Parathyroid adenoma (tissue), 2 donors: ENCODE data around the gene SIGLEC1.
A peak's percentile ranks its signal among the peaks of the same experiment; 100 is the strongest.

Experiments
- H2AFZ ChIP-seq: fragments of 300-600 bp; sonication (generic); one replicate; pipeline ENCODE4 v1.7.0; 2017; ENCODE audit warnings: antibody characterized with exemption, mild to moderate bottlenecking
- H3K27ac ChIP-seq: fragments of 300-600 bp; sonication (generic); one replicate; pipeline ENCODE4 v1.7.0; 2017
- H3K27me3 ChIP-seq: fragments of 300-600 bp; sonication (generic); one replicate; pipeline ENCODE4 v1.7.0; 2017; ENCODE audit warnings: low read length; ENCODE audit not compliant: control insufficient read depth, insufficient read depth
- H3K36me3 ChIP-seq: fragments of 300-600 bp; sonication (generic); one replicate; pipeline ENCODE4 v1.7.0; 2017; ENCODE audit warnings: low read length; ENCODE audit not compliant: control insufficient read depth, insufficient read depth
- H3K4me1 ChIP-seq: fragments of 300-600 bp; sonication (generic); one replicate; pipeline ENCODE4 v1.7.0; 2017; ENCODE audit warnings: control low read depth
- H3K4me2 ChIP-seq: fragments of 300-600 bp; sonication (generic); one replicate; pipeline ENCODE4 v1.7.0; 2017; ENCODE audit warnings: low read length
- H3K4me3 ChIP-seq: fragments of 300-600 bp; sonication (generic); one replicate; pipeline ENCODE4 v1.7.0; 2017; ENCODE audit warnings: low read depth, low read length
- H3K79me2 ChIP-seq: fragments of 300-600 bp; sonication (generic); one replicate; pipeline ENCODE4 v1.7.0; 2017; ENCODE audit warnings: control low read depth
- H3K9ac ChIP-seq: fragments of 300-600 bp; sonication (generic); one replicate; pipeline ENCODE4 v1.7.0; 2017; ENCODE audit warnings: mild to moderate bottlenecking
- H3K9me3 ChIP-seq: fragments of 300-600 bp; sonication (generic); one replicate; pipeline ENCODE4 v1.7.0; 2017; ENCODE audit warnings: low read length; ENCODE audit not compliant: control insufficient read depth
- CTCF ChIP-seq: fragments of 300-600 bp; sonication (generic); IDR thresholded peaks from one replicate; pipeline ENCODE4 v1.7.0; 2017; ENCODE audit warnings: antibody characterized with exemption, mild to moderate bottlenecking
- donor health status: primary hyperparathyroidism.

The SIGLEC1 gene

GRCh38 chr20:3751305-3751674, 38.9 kb upstream of the SIGLEC1 start:
- no peak overlapping the region for H3K27ac ChIP-seq
- H3K27me3 ChIP-seq: peaks cover 5% of the 10 kb centered on the region
- H3K4me2 ChIP-seq: no peak overlapping the region
- no peak overlapping the region for H3K9ac ChIP-seq
- H3K79me2 ChIP-seq: no peaks in the 10 kb centered on the region
- no peak overlapping the region for H2AFZ ChIP-seq
- H3K4me3 ChIP-seq: no peak overlapping the region
- no peaks in the 10 kb centered on the region for H3K36me3 ChIP-seq
- no peaks in the 10 kb centered on the region for H3K9me3 ChIP-seq
- no peaks in the 10 kb centered on the region for H3K4me1 ChIP-seq
- no peak for TF ChIP-seq CTCF

- Histone ChIP-seq H3K9ac (no peak overlapping the region), H3K4me1 (peaks cover 7% of the 10 kb centered on the region), H3K79me2 (no peaks in the 10 kb centered on the region), H3K9me3 (no peaks in the 10 kb centered on the region), H3K36me3 (no peaks in the 10 kb centered on the region), H3K4me3 (no peak overlapping the region), H2AFZ (no peak overlapping the region), H3K4me2 (no peak overlapping the region), H3K27ac (no peak overlapping the region), H3K27me3 (peaks cover 5% of the 10 kb centered on the region)
- peak; percentile 50 for TF ChIP-seq CTCF
These were observed 37.5 kb upstream of the SIGLEC1 start for GRCh38 chr20:3749689-3750531.

- Histone ChIP-seq H3K36me3 (no peaks in the 10 kb centered on the region), H2AFZ (no peak overlapping the region), H3K79me2 (no peaks in the 10 kb centered on the region), H3K27me3 (peaks cover 5% of the 10 kb centered on the region), H3K4me1 (peaks cover 13% of the 10 kb centered on the region), H3K9me3 (no peaks in the 10 kb centered on the region), H3K27ac (no peak overlapping the region), H3K4me2 (no peak overlapping the region), H3K4me3 (no peak overlapping the region), H3K9ac (no peak overlapping the region)
- no peak for TF ChIP-seq CTCF
These were observed 36.8 kb upstream of the SIGLEC1 start for GRCh38 chr20:3749087-3749688.

GRCh38 chr20:3748073-3748472, 35.7 kb upstream of the SIGLEC1 start:
- no peak for TF ChIP-seq CTCF
- H3K9me3 ChIP-seq: no peaks in the 10 kb centered on the region
- no peak overlapping the region for H3K27ac ChIP-seq
- H3K9ac ChIP-seq: no peak overlapping the region
- no peaks in the 10 kb centered on the region for H3K79me2 ChIP-seq
- no peak overlapping the region for H3K4me3 ChIP-seq
- peaks cover 13% of the 10 kb centered on the region for H3K4me1 ChIP-seq
- peaks cover 5% of the 10 kb centered on the region for H3K27me3 ChIP-seq
- no peaks in the 10 kb centered on the region for H3K36me3 ChIP-seq
- no peak overlapping the region for H3K4me2 ChIP-seq
- H2AFZ ChIP-seq: no peak overlapping the region
